Measurements from ENCODE around the gene CORO1A.
A peak's percentile ranks its signal among the peaks of the same experiment; 100 is the strongest.
"Not testable (repeated sequence)": the region's sequence is repeated elsewhere in the genome, so short reads cannot be mapped to it uniquely, and the experiment has no call there.

The CORO1A gene

DNA sequence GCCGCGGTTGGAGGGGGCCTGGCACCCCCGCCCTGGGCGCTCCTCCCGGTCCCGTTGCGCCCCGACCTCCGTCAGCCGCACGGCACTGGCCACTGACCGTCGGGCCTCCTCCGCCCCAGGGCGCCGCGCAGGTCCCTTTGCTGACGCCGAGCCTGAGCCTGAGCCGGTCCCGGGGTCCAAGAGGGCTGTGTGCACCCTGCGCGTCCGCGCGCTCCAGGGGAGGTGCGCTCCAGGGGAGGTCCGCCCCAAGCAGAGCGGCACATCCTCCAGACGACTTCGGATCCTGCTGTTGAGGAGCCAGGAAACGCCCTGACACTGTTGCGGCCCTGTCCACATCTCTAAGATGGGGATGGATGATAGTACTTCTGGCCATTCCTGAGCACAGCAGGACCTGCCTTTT is 22.9 kb downstream of the CORO1A start:
- DNase-seq, result not testable (repeated sequence)

- not testable (repeated sequence) for DNase-seq
Measured at GRCh38 chr16:30207063-30207704, 23.8 kb downstream of the CORO1A start.

DNA sequence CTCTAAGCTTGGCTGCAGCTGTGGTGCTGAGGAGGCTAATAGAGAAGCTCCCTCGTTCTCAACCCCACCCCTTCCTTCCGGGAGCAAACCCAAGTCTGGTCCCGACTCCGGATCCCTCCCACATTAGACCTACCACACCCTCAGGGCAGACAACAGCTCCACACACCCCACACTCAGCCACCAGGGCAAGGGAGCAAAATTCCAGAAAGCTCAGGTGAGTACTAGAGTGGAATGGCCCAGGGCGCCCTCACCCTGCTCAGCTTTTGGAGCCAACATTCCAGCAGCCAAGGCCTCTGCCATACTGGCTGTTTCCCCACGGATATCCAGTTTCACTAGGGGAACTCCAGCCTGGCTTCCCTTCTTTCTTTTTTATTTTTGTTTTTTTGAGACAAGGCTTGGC is 25.6 kb downstream of the CORO1A start:
- peak; percentile 16 for DNase-seq

DNA sequence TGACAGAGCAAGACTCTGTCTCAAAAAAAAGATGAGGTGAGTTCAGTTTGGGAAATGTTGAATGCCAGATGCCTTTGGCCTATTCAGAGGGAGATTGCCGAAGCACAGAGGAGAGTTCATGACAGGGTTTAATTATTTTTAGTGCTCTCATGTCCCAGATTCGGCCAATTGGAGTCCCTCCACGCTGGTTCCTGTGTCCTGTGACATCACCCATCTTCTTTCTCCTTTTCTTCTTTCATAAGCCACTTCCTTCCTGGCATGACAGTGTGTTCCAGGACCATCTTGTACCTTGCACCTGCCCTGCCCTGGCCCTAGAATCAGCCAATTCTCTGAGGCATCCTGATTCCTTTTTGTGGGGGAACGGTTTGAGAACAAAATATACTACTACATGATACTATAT is 28.0 kb downstream of the CORO1A start:
- DNase-seq, result not testable (repeated sequence)

DNA sequence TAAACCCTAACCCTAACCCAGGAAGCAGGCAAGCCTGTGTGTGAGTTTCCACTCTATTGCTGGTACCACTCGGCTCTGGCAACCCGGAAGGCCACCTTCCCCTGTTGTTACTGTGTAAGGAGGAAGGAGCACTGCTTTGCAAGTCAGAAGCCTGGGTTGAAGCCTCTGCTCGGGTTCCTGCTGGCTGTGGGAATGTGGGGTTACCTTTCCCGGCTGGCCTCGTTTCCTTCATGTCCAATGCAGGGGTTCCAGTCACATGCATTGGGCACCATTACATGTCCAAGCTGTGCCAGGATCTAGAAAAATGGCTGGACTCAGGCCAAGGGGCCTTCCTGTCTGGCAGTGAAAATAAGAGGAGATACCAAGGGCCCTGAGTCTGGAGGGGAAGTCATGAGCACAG is 33.7 kb downstream of the CORO1A start:
- not testable (repeated sequence) for DNase-seq

Data from activated CD4-positive, alpha-beta T cell treated with anti-CD3 and anti-CD28 coated beads, Interleukin-2, amount 50 U/mL, for 16 hours (primary cell).